Astrocyte (in vitro differentiated cells and primary cell): ENCODE measurements around the gene CD84. TPM values are rescaled to one million over a fixed set of nuclear protein-coding genes. Genes with fewer than 3 reads are reported as not detected.

Experiments used
- DNase-seq: peaks from one replicate; pipeline ENCODE4 v3.0.0-alpha.2; 2010; ENCODE audit warnings: low read depth
- FAIRE-seq: peaks from 2 replicates; lab custom pipeline; 2011; peaks lifted over from hg19 to GRCh38; lab: Jason Lieb, UNC
- H2AFZ ChIP-seq: 2 replicates; pipeline ENCODE4 v1.6.0; 2012; ENCODE audit warnings: low read depth, low read length, inconsistent platforms
- H3K27ac ChIP-seq: 2 replicates; pipeline ENCODE4 v1.5.1; 2011; ENCODE audit warnings: low read depth, low read length, inconsistent platforms
- H3K27me3 ChIP-seq: 2 replicates; pipeline ENCODE4 v1.6.0; 2011; ENCODE audit warnings: low read length, inconsistent platforms; ENCODE audit not compliant: insufficient read depth
- H3K36me3 ChIP-seq: 2 replicates; pipeline ENCODE4 v1.5.1; 2011; ENCODE audit warnings: low read length, inconsistent platforms; ENCODE audit not compliant: insufficient read depth
- H3K4me1 ChIP-seq: 2 replicates; pipeline ENCODE4 v1.5.1; 2011; ENCODE audit warnings: low read length, inconsistent platforms; ENCODE audit not compliant: insufficient read depth
- H3K4me2 ChIP-seq: 2 replicates; pipeline ENCODE4 v1.6.0; 2012; ENCODE audit warnings: low read length, inconsistent platforms
- H3K4me3 ChIP-seq: 2 replicates; pipeline ENCODE4 v1.5.1; 2011; ENCODE audit warnings: low read depth, mild to moderate bottlenecking, low read length, inconsistent platforms; ENCODE audit not compliant: insufficient read depth
- H3K79me2 ChIP-seq: 2 replicates; pipeline ENCODE4 v1.6.0; 2012; ENCODE audit warnings: mild to moderate bottlenecking, low read length, inconsistent platforms; ENCODE audit not compliant: insufficient read depth
- H3K9ac ChIP-seq: 2 replicates; pipeline ENCODE4 v1.6.0; 2012; ENCODE audit warnings: mild to moderate bottlenecking, low read length, inconsistent platforms
- H3K9me3 ChIP-seq: 2 replicates; pipeline ENCODE4 v1.5.1; 2012; ENCODE audit warnings: low read depth, mild to moderate bottlenecking, low read length, inconsistent platforms; ENCODE audit not compliant: insufficient read depth
- H4K20me1 ChIP-seq: 2 replicates; pipeline ENCODE4 v1.6.0; 2012; ENCODE audit warnings: low read length, inconsistent platforms; ENCODE audit not compliant: insufficient read depth
- H3K27ac Mint-ChIP-seq: one replicate; pipeline ENCODE4 v1.8.0; 2021; ENCODE audit warnings: mild to moderate bottlenecking, mixed read lengths; ENCODE audit not compliant: unreplicated experiment
- H3K27me3 Mint-ChIP-seq: one replicate; pipeline ENCODE4 v1.8.0; 2021; ENCODE audit warnings: low read depth, mixed read lengths; ENCODE audit not compliant: unreplicated experiment
- H3K36me3 Mint-ChIP-seq: one replicate; pipeline ENCODE4 v1.8.0; 2021; ENCODE audit warnings: low read depth, mixed read lengths; ENCODE audit not compliant: unreplicated experiment
- H3K4me1 Mint-ChIP-seq: one replicate; pipeline ENCODE4 v1.8.0; 2021; ENCODE audit warnings: low read depth, mixed read lengths; ENCODE audit not compliant: unreplicated experiment
- H3K4me3 Mint-ChIP-seq: one replicate; pipeline ENCODE4 v1.8.0; 2021; ENCODE audit warnings: mild to moderate bottlenecking, moderate library complexity, mixed read lengths; ENCODE audit not compliant: unreplicated experiment
- H3K9me3 Mint-ChIP-seq: one replicate; pipeline ENCODE4 v1.8.0; 2021; ENCODE audit warnings: mild to moderate bottlenecking, mixed read lengths; ENCODE audit not compliant: unreplicated experiment
- EZH2 ChIP-seq: IDR thresholded peaks from 2 replicates; pipeline ENCODE4 v1.6.1; 2012; ENCODE audit warnings: mild to moderate bottlenecking, low read length, inconsistent platforms; ENCODE audit not compliant: insufficient read depth
- total RNA-seq: library from RNA; stranded (reverse); gene quantifications from 2 replicates; pipeline ENCODE4 v1.2.1, GENCODE V29; 2021
- TF ChIP-seq, protein P1 (sequence below): IDR thresholded peaks from 2 replicates; pipeline ENCODE4 v1.5.1; 2011; ENCODE audit warnings: low read depth, mild to moderate bottlenecking, inconsistent platforms, low read length, moderate library complexity; ENCODE audit not compliant: insufficient read depth

Gene CD84
- total RNA-seq, 1 donor from 2014 or later: not detected

DNA sequence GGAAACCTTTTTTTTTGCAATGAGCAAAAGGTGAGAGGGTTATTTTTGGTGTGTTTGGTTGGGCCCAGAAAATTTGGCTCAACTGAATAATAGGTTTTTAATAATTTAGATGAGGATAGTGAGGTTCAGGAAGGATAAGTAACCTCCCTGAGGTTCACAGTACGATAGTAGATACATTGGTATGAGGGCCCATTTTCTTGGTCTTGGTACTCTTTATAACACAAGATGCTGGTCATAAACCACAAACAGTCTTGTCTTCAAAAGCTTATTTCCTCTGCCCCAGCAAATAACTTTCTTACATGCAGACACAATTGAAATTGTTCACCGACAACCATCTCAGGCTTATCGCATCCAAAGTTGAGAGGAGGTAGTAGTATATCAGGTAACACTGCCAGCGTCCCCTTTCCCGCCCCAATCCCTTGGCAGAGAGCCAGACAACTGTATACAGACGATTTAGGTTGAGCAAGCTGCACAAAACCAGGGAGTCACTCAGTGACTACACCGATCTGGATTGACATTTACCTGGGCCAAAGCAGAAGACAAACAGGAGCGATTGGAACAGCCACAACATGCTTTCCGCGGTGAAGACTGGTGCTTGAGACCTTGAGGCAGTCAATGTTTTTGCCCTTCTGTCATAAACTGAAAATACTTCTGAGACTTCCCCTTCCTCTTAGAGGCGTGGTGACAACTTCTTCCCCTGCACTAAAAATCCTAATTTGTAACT lies 56.5 kb downstream of the CD84 start, which contains the start of gene SLAMF6:
Gene SLAMF6, minus strand, starts transcription at position 634 of the 724 bp plus-strand sequence. Its CDS starts 63 bp downstream, at position 571.
- Histone ChIP-seq H3K9me3 (no peaks in the 10 kb centered on the region), H3K27me3 (peaks cover 2% of the 10 kb centered on the region), H3K4me3 (no peak within 1 kb of the TSS), H3K4me1 (no peaks in the 10 kb centered on the region), H3K4me2 (no peak within 1 kb of the TSS), H4K20me1 (no peaks in the 10 kb centered on the region), H2AFZ (no peak within 1 kb of the TSS), H3K27ac (no peak within 1 kb of the TSS), H3K9ac (no peak within 1 kb of the TSS), H3K36me3 (no peaks in the 10 kb centered on the region), H3K79me2 (no peaks in the 10 kb centered on the region)
- FAIRE-seq (no peak), DNase-seq (no peak)
- Mint-ChIP-seq H3K36me3 (no peaks in the 10 kb centered on the region), H3K4me1 (peaks cover 16% of the 10 kb centered on the region), H3K27me3 (no peaks in the 10 kb centered on the region), H3K27ac (no peak within 1 kb of the TSS), H3K9me3 (no peaks in the 10 kb centered on the region), H3K4me3 (no peak within 1 kb of the TSS)
- no peak for TF ChIP-seq EZH2
- TF ChIP-seq, protein P1, sequence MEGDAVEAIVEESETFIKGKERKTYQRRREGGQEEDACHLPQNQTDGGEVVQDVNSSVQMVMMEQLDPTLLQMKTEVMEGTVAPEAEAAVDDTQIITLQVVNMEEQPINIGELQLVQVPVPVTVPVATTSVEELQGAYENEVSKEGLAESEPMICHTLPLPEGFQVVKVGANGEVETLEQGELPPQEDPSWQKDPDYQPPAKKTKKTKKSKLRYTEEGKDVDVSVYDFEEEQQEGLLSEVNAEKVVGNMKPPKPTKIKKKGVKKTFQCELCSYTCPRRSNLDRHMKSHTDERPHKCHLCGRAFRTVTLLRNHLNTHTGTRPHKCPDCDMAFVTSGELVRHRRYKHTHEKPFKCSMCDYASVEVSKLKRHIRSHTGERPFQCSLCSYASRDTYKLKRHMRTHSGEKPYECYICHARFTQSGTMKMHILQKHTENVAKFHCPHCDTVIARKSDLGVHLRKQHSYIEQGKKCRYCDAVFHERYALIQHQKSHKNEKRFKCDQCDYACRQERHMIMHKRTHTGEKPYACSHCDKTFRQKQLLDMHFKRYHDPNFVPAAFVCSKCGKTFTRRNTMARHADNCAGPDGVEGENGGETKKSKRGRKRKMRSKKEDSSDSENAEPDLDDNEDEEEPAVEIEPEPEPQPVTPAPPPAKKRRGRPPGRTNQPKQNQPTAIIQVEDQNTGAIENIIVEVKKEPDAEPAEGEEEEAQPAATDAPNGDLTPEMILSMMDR: no peak

DNA sequence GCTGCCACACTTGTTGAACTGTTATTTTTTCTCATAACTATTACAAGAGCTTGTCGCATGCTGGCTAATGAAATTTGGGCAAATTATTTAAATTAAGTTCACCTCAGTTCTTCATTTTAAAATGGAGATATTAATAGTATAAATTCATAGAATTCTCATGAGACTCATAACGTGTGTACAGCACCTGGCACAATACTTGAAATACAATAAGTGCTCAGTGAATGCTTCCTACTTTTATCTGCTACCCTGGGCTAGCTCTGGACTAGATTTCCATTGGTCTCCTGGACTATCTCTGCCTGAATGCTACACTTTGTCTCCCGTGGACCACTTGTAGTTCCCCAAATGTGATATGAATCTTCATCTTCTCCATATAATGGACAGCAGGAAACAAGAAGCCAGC lies 57.2 kb downstream of the CD84 start:
- no peaks in the 10 kb centered on the region for H3K36me3 ChIP-seq
- no peaks in the 10 kb centered on the region for H3K36me3 Mint-ChIP-seq
- peaks cover 2% of the 10 kb centered on the region for H3K27me3 ChIP-seq
- no peaks in the 10 kb centered on the region for H3K4me1 ChIP-seq
- peaks cover 3% of the 10 kb centered on the region for H3K9me3 Mint-ChIP-seq
- FAIRE-seq (no peak), DNase-seq (no peak)
- H3K4me2 ChIP-seq: no peak overlapping the region
- no peak overlapping the region for H3K27ac ChIP-seq
- no peaks in the 10 kb centered on the region for H3K27me3 Mint-ChIP-seq
- H3K27ac Mint-ChIP-seq: no peak overlapping the region
- no peak for TF ChIP-seq EZH2
- TF ChIP-seq, protein P1: no peak
- no peaks in the 10 kb centered on the region for H3K9me3 ChIP-seq
- no peak overlapping the region for H3K9ac ChIP-seq
- H4K20me1 ChIP-seq: no peaks in the 10 kb centered on the region
- peaks cover 16% of the 10 kb centered on the region for H3K4me1 Mint-ChIP-seq
- H3K79me2 ChIP-seq: no peaks in the 10 kb centered on the region
- H2AFZ ChIP-seq: no peak overlapping the region
- H3K4me3 Mint-ChIP-seq: no peak overlapping the region
- H3K4me3 ChIP-seq: no peak overlapping the region

DNA sequence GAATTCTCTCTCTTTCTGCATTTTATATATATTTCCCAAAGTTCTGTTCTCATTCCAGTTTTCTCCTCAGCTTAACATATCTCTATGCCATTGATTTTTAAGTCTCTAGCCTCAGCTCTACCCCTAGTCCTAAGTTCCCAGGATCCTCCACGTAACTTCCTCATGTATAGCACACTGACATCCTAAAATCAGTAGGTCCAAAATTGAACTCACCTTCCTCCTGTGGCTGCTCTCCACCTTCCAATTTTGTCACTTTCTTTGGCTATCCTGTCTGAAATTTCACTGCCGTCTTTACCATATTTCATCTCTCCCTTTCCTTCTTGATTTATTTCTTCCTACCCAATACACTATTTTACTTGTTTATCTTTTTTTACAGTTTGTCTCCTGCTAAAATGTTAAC lies 57.7 kb downstream of the CD84 start:
- no peak overlapping the region for H3K4me3 ChIP-seq
- H3K27ac ChIP-seq: no peak overlapping the region
- H2AFZ ChIP-seq: no peak overlapping the region
- H3K4me2 ChIP-seq: no peak overlapping the region
- H3K9me3 ChIP-seq: no peaks in the 10 kb centered on the region
- no peak overlapping the region for H3K4me3 Mint-ChIP-seq
- H3K27me3 Mint-ChIP-seq: no peaks in the 10 kb centered on the region
- H3K9ac ChIP-seq: no peak overlapping the region
- DNase-seq (no peak), FAIRE-seq (no peak)
- H4K20me1 ChIP-seq: no peaks in the 10 kb centered on the region
- no peaks in the 10 kb centered on the region for H3K4me1 ChIP-seq
- H3K79me2 ChIP-seq: no peaks in the 10 kb centered on the region
- no peak for TF ChIP-seq EZH2
- TF ChIP-seq, protein P1: no peak
- H3K36me3 Mint-ChIP-seq: no peaks in the 10 kb centered on the region
- no peak overlapping the region for H3K27ac Mint-ChIP-seq
- peaks cover 16% of the 10 kb centered on the region for H3K4me1 Mint-ChIP-seq
- peaks cover 5% of the 10 kb centered on the region for H3K9me3 Mint-ChIP-seq
- peaks cover 2% of the 10 kb centered on the region for H3K27me3 ChIP-seq
- no peaks in the 10 kb centered on the region for H3K36me3 ChIP-seq
